NT2/D1 (cell line): ENCODE results near the gene CIDEA.

Experiments used
- DNase-seq: peaks from one replicate; pipeline ENCODE4 v3.0.0-alpha.2; 2011; ENCODE audit warnings: low read depth, low spot score
- H3K27me3 ChIP-seq: 2 replicates; pipeline ENCODE4 v1.6.0; 2011; ENCODE audit warnings: mild to moderate bottlenecking; ENCODE audit not compliant: insufficient read length, insufficient read depth
- H3K36me3 ChIP-seq: 2 replicates; pipeline ENCODE4 v1.6.1; 2011; ENCODE audit warnings: mild to moderate bottlenecking, low read length, mixed read lengths; ENCODE audit not compliant: insufficient read depth, insufficient read length
- H3K4me1 ChIP-seq: 2 replicates; pipeline ENCODE4 v1.5.1; 2011; ENCODE audit not compliant: insufficient read depth, insufficient read length
- H3K4me3 ChIP-seq: 2 replicates; pipeline ENCODE4 v1.5.1; 2011; ENCODE audit warnings: low read depth; ENCODE audit not compliant: insufficient read length
- H3K9ac ChIP-seq: 2 replicates; pipeline ENCODE4 v1.6.0; 2011; ENCODE audit warnings: low read depth; ENCODE audit not compliant: insufficient read length
- H3K9me3 ChIP-seq: 2 replicates; pipeline ENCODE4 v1.5.1; 2011; ENCODE audit warnings: mild to moderate bottlenecking, low read length; ENCODE audit not compliant: insufficient read depth
- SUZ12 ChIP-seq: IDR thresholded peaks from 2 replicates; pipeline ENCODE4 v1.6.1; 2011; ENCODE audit not compliant: insufficient read length, insufficient read depth; ENCODE audit errors: extremely low read depth
- YY1 ChIP-seq: IDR thresholded peaks from 2 replicates; pipeline ENCODE4 v1.6.1; 2011; ENCODE audit not compliant: insufficient read length, insufficient read depth
- ZNF274 ChIP-seq: IDR thresholded peaks from 2 replicates; pipeline ENCODE4 v1.6.1; 2011; ENCODE audit warnings: mild to moderate bottlenecking, low read depth, low read length

The CIDEA gene

DNA sequence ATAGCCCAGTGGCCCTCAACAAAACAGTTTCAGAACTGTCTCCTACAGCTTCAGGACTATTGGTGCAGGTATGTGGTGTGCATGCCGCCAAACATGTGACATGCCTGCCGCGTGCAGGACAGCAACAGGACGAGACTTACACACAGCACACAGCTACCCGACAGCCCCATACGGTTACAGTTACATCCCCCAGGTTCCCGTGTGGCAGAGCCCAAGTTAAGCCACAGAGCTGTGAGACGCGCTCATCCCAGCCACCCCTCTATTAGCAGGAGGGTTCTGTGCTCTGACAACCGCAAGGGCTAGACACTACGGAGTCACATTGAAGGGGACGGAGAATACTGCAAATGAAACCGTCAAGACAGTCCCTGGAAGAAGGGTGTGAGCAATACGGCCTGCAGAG, 37.5 kb downstream of the CIDEA start:
- Histone ChIP-seq H3K4me3 (no peak overlapping the region), H3K4me1 (no peaks in the 10 kb centered on the region), H3K27me3 (peaks cover 21% of the 10 kb centered on the region), H3K9ac (no peak overlapping the region), H3K36me3 (no peaks in the 10 kb centered on the region), H3K9me3 (no peaks in the 10 kb centered on the region)
- no peak for TF ChIP-seq SUZ12
- no peak for TF ChIP-seq ZNF274
- no peak for TF ChIP-seq YY1
- no peak for DNase-seq

DNA sequence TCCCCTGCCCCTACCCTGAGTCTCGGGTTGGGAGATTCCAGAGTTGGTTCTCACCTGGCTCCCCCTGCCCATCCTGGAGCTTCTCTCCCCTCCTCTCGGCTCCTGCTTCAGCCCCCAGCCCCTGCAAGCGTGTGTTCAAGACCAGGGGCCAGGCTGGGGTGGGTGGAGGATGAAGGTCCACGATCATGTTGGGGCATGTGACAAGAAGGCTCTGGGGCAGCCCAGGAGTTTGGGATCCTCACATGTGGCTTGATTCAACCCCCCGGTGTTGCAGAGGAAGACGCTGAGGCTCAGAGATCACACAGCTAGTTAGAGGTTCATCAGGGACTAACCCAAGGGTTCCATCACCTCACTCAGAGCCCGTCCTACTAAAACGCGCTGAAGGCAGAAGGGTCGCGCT, 39.7 kb downstream of the CIDEA start:
- DNase-seq = no peak
- H3K27me3 ChIP-seq = no peaks in the 10 kb centered on the region
- no peak overlapping the region for H3K9ac ChIP-seq
- H3K36me3 ChIP-seq = no peaks in the 10 kb centered on the region
- no peaks in the 10 kb centered on the region for H3K4me1 ChIP-seq
- H3K4me3 ChIP-seq = no peak overlapping the region
- no peaks in the 10 kb centered on the region for H3K9me3 ChIP-seq
- no peak for TF ChIP-seq YY1
- no peak for TF ChIP-seq ZNF274
- TF ChIP-seq SUZ12 = no peak

DNA sequence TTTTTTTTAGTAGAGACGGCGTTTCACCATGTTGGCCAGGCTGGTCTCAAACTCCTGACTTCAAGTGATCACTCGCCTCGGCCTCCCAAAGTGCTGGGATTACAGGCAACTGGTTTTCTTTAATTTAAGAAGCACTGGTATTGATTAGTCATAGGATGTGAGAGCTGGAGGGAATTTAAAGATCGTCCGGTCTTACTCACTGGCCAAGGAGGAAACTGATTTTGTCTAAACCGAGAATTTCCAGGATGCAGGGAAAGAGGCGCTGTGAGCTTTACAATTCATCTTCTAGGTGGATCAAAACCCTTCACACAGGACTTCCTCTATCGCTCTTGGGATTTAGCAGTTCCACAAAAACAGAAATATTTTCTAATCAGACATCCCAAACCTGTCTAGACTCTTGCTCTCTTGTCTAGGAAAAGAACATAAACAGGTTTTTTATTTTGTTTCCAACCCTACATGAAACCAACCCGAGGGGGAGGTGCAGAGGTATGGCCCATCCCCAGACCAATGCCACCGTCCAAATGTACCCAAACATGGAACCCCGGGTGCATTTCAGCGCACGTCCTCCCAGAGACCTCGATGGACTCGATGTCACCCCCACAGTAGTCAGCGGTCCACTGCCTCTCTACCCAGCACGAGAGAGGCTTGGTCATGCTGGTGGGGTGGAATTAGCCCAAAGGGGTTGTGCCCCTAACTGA, 41.4 kb downstream of the CIDEA start:
- Histone ChIP-seq H3K27me3 (no peaks in the 10 kb centered on the region), H3K9ac (no peak overlapping the region), H3K4me3 (no peak overlapping the region), H3K36me3 (no peaks in the 10 kb centered on the region), H3K4me1 (no peaks in the 10 kb centered on the region), H3K9me3 (no peaks in the 10 kb centered on the region)
- DNase-seq = no peak
- TF ChIP-seq SUZ12 (no peak), ZNF274 (no peak), YY1 (no peak)

DNA sequence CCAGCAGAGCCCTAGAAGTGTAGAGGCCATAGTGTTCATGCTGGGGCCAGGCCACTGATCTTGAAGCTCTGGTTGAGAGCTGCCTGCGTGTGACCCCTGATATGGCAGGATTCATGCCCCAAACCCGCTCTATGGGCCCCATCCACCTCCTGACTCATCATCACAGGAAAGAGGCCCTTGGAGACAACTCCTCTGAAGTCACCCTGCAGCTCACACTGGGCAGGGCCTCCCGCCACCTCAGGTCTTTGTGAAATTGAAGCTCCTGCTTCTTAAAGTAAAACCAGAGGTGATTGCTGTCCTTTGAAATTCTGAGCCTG, 41.9 kb downstream of the CIDEA start:
- H3K36me3 ChIP-seq = no peaks in the 10 kb centered on the region
- TF ChIP-seq SUZ12 (no peak), YY1 (no peak), ZNF274 (no peak)
- DNase-seq = no peak
- no peak overlapping the region for H3K4me3 ChIP-seq
- no peak overlapping the region for H3K9ac ChIP-seq
- no peaks in the 10 kb centered on the region for H3K27me3 ChIP-seq
- no peaks in the 10 kb centered on the region for H3K9me3 ChIP-seq
- no peaks in the 10 kb centered on the region for H3K4me1 ChIP-seq

DNA sequence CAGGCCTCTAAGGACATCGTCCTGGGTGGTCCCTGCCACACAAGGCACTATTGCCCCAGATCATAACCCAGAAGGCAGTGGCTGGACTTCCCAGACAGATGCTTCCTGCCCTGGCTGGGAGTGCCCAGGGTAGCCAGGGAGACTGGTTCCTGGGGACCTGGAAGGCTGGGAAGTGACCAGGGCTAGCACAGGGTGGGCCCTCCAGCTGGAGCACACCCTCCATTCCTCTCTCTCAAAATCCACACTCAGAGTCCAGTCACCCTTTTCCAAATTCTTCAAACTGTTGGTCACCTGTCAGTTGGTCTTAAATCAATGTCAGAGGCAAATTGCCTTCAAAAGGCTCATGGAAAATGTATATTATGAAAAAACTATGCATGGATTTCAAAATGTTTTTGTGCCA, 42.3 kb downstream of the CIDEA start:
- no peaks in the 10 kb centered on the region for H3K36me3 ChIP-seq
- H3K9ac ChIP-seq = no peak overlapping the region
- no peaks in the 10 kb centered on the region for H3K4me1 ChIP-seq
- no peaks in the 10 kb centered on the region for H3K9me3 ChIP-seq
- DNase-seq = no peak
- H3K4me3 ChIP-seq = no peak overlapping the region
- TF ChIP-seq ZNF274 = no peak
- TF ChIP-seq YY1 = no peak
- TF ChIP-seq SUZ12 = no peak
- H3K27me3 ChIP-seq = no peaks in the 10 kb centered on the region

DNA sequence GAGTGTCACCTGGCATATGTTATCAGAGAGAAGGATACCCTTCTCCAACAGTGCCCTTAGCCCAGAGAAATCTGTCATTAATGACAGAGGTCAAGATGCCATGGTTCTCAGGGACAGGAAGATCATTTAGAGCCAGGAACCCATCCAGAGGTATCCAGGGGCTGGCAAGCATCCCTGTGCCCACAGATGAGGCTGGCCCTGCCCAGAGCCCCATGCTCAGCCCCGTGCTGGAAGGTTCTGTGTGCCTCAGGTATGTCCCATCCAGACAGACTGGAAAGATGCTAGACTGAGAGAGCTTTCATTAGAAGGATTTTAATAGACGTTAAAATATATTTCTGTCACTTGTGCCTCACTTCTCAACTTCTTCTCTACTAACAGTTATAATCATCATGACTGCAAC, 45.7 kb downstream of the CIDEA start:
- no peaks in the 10 kb centered on the region for H3K27me3 ChIP-seq
- H3K9ac ChIP-seq = no peak overlapping the region
- no peaks in the 10 kb centered on the region for H3K9me3 ChIP-seq
- no peaks in the 10 kb centered on the region for H3K36me3 ChIP-seq
- DNase-seq = no peak
- H3K4me3 ChIP-seq = no peak overlapping the region
- TF ChIP-seq ZNF274 (no peak), YY1 (no peak), SUZ12 (no peak)
- H3K4me1 ChIP-seq = no peaks in the 10 kb centered on the region

DNA sequence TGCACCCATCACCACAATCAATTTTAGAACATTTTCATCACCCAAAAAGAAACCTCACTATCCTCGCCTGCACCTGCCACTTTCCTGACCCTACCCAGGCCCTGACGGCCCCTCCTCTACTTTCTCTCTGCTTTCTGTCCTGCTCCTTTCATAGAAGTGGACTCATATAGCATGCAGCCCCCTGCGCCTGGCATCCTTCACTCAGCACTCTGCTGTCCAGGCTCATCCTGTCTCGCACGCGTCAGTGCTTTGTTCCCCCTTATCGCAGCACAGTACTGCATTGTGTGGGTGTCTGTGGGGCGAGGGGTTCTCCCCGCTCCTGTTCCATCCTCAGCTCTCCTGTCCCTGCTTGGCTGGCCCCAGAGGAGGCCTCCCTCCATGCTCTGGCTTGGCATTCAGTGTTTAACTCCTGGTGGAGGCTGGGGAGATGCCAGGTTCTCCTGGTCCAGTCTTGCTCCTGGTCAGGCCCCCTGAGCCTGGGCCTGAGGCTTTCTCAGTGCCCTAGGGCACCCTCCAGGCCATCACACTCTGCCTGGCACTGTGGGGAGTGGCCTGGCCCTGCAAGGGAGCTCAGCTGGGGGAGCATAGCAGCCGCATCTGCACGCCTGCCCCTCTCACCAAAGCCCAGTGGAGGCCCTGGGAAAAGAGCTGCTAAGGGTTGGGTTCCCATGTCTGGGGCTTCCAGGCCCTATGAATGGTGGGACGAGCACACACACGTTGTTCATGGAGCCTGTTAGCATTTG, 47.3 kb downstream of the CIDEA start:
- H3K36me3 ChIP-seq = no peaks in the 10 kb centered on the region
- H3K27me3 ChIP-seq = no peaks in the 10 kb centered on the region
- peaks cover 4% of the 10 kb centered on the region for H3K4me1 ChIP-seq
- no peak for DNase-seq
- H3K9me3 ChIP-seq = no peaks in the 10 kb centered on the region
- no peak for TF ChIP-seq SUZ12
- no peak for TF ChIP-seq YY1
- TF ChIP-seq ZNF274 = no peak
- H3K4me3 ChIP-seq = no peak overlapping the region
- H3K9ac ChIP-seq = no peak overlapping the region
